NK-92 treated with Interleukin-12 subunit alpha and Interleukin-12 subunit beta, amount 100 ng/mL, for 24 hours (cell line): ENCODE results near the gene ZNF664.

Experiments used
- DNase-seq: peaks from one replicate; lab custom pipeline; 2025; lab: John Stamatoyannopoulos, UW

Gene ZNF664

GRCh38 chr12:124033859-124034258 is 60.8 kb downstream of the ZNF664 start:
- no peak for DNase-seq

GRCh38 chr12:124034297-124034696 is 61.3 kb downstream of the ZNF664 start:
- DNase-seq: no peak

- no peak for DNase-seq
These were observed 62.1 kb downstream of the ZNF664 start for GRCh38 chr12:124035163-124035562.

- DNase-seq: no peak
These were observed 63.2 kb downstream of the ZNF664 start for GRCh38 chr12:124036171-124036598.

DNA sequence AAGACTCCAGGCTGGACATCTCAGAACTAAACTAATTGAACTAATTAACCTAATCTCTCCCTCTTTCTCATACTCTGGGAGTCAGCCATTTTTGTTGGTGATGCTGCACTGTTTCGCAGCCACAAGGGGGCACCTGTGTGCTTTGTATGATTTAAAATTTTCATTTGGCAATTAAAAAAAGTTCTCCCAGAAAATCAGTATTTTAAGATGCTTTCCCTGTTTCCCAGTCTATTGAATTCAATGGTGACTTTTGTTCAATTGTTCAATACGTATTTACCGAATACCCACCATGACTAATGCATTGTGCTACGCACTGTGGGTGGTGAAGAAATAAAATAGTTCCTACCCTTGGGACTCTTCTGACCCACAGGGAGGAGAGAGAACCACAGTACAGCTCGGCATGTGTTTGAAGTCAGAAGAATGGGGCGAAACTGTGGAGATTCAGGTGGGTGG is 63.7 kb downstream of the ZNF664 start:
- DNase-seq: no peak

DNA sequence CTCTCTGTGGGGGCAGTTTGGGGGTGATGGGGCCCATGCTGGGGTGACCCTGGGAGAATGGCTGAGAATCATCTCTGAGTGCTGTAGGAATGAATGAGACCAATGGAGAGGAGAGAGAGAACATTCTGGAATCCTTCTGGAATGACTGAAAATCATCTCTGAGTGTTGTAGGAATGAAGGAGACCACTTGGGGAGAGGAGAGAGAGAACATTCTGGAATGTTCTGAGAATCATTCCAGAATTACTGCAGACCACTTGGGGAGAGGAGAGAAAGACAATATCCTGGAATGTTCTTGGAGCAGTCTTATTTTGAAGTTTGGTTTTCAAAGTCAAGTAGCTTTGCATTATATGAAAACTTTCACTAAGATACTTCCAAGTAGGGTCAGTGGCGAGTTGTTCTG is 64.3 kb downstream of the ZNF664 start:
- no peak for DNase-seq

DNA sequence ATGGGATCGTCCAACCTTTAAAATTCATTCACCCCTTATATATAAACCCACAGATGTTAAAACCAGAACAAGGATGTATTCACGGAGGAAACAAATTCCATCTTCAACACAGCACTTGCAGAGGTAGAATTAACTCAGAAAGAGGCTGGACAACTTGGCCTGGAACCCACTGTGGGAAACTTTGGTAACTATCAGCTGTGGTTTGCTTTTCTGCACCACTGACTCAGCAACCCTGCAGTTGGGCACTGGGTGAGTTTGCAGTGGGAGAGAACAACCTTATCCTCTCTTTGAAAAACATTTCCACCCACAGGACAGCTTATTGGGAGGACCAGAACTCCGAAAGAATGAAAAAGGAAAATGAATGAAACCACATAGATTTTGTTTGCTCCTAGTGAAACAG is 66.3 kb downstream of the ZNF664 start:
- no peak for DNase-seq

GRCh38 chr12:124040291-124040690 is 67.3 kb downstream of the ZNF664 start:
- no peak for DNase-seq

GRCh38 chr12:124040737-124041136 is 67.7 kb downstream of the ZNF664 start:
- no peak for DNase-seq

DNA sequence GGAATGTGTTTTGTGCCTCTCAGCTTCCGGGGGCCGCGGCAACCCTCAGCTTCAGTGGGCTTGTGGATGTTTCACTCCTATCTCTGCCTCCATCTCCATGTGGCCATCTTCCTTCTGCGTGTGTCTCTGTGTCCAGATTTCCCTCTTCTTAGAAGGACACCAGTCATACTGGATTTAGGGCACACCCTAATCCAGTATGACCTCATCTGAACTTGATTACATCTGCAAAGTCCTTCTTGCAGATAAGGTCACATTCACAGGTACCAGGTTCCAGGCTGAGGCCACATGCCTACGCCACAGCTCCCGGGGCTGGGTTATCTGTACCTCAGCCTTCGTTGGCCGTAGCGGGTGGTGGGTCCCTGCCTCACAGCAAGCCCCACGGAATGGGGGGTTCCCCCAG is 68.9 kb downstream of the ZNF664 start:
- DNase-seq: no peak

- DNase-seq: no peak
These were observed 71.0 kb downstream of the ZNF664 start for GRCh38 chr12:124044021-124044420.

GRCh38 chr12:124044809-124045321 is 71.8 kb downstream of the ZNF664 start:
- DNase-seq: no peak

DNA sequence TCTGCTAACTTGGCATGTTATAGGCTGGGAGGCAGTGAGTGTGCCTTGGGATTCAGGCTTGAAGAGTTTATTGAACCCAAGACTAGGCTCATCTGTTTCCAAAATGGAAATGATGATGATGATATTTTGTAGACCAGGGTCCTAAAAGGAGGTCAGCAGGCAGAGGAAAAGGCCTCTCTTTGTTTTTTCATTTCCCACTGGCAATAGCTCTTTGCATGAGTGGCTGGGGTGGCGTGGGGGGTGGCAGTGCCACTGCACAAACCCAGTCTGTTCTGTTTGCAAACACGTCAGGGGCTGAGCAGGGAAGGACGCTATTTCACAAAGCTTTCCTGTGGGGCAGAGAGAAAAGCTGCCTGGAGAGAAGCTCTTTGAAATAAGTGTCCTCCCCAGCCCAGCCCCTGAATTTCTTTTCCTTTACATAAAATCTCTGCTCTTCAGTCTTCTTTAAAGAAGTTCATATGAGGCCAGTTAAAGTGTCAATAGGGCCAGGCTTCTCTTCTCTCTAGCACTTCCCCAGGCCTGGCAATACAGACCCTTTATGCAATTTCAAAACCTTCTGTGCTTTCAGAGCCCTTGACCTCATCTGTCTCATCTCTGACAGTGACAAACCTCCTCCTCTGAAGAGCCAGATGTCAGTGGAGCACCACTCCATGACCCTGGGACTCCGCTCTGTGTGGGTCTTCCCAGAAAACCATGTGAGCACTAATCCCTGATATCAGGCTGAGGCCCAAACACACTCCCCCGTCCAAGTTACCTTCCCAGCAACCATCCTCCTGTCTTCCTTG is 72.8 kb downstream of the ZNF664 start:
- DNase-seq: no peak

DNA sequence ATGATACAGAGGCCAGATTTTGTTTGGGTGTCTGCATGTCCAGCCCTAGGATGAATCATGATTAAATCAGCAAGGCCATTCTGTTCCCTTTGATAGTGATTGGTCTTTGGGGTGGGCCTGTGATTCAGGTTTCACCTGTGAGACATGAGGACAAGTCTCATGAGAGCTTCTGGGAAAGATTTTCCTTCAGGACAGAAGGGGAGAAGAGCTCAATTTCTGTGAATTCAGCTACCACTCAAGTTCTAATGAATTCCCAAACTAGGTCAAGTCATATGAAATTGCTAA is 73.4 kb downstream of the ZNF664 start:
- DNase-seq: no peak

- DNase-seq: no peak
These were observed 74.1 kb downstream of the ZNF664 start for GRCh38 chr12:124047045-124047566.

- no peak for DNase-seq
These were observed 76.6 kb downstream of the ZNF664 start for GRCh38 chr12:124049451-124050094.

- no peak for DNase-seq
These were observed 80.8 kb downstream of the ZNF664 start for GRCh38 chr12:124053851-124054250.

DNA sequence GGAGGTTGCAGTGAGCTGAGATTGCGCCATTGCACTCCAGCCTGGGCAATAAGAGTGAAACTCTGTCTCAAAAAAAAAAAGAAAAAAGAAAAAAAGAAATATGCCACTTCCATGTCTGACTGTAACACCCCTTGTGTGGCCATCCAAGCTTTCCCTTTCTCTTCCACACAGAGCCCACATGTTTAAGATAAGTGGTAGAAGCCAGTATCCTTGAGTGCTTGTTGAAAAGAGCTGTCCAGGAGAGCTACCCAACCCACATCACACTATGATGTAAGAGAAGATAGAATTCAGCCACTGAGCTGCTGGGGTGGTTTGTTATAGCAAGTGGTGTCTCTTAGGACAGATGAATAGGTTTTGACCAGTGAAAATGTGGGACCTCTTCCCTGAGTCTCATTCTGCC is 82.1 kb downstream of the ZNF664 start:
- DNase-seq: no peak

- DNase-seq: no peak
These were observed 84.7 kb downstream of the ZNF664 start for GRCh38 chr12:124057691-124058090.

- DNase-seq: no peak
These were observed 86.7 kb downstream of the ZNF664 start for GRCh38 chr12:124059752-124060151.
